SIG-M5 (cell line): ENCODE results near the gene CHST11.

ENCODE experiments used
- DNase-seq: peaks from one replicate; lab custom pipeline; 2025; lab: John Stamatoyannopoulos, UW

The CHST11 gene

GRCh38 chr12:104673696-104674482 lies 217.1 kb downstream of the CHST11 start:
- DNase-seq = no peak

- DNase-seq = no peak
These were observed 219.9 kb downstream of the CHST11 start for GRCh38 chr12:104676636-104677035.

DNA sequence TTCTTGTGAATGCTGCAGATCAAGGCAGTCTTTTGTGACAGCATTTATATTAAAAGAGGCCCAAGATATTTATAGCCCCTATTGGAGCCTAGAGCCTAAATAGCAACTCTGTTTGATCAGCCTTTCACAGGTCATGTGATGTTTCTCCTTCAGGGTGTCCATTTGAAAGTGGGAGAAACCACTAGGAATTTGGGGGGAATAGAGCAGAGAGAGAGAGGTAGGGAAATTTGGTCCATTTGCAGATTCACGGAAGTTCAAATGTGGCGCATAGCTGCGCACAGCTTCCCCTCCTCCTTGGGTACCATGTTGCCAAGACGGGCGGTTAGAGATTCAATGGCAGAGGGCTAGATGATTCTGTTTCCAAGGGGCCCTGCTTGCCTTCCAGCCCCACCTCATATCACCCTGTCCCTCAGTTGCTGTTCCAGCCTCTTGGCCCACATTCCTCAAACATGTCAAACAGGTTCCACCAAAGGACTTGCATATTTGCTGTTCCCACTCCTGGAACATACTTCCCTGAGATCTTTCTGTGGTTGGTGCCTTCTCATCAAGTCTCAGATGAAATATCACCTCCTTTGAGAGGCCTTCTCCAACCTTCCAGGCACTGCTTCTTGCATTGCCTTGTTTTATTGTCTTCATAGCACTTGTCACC lies 220.8 kb downstream of the CHST11 start:
- DNase-seq = no peak

- no peak for DNase-seq
These were observed 223.3 kb downstream of the CHST11 start for GRCh38 chr12:104680070-104680469.

DNA sequence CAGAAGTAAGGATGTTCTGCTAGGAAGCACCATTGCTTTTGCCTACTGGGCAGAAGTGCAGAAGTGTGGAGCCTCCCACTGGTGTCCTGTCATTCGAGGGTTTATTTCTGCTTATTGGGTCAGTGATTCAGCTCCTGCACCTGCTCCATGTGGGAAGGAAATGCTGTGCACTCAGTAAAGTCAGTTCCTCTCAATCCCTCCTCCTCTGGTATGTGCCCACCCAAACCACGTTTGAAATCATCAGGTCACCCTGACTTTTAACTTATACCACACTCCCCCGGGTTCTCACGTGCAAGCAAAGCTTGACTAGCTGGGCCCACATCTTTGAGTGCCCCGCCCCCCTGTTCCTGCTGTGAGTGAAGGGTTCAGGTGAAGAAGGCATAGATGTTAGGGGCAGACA lies 223.7 kb downstream of the CHST11 start:
- DNase-seq = no peak

- DNase-seq = no peak
These were observed 224.4 kb downstream of the CHST11 start for GRCh38 chr12:104681012-104681690.

GRCh38 chr12:104682790-104683279 lies 226.1 kb downstream of the CHST11 start:
- no peak for DNase-seq

DNA sequence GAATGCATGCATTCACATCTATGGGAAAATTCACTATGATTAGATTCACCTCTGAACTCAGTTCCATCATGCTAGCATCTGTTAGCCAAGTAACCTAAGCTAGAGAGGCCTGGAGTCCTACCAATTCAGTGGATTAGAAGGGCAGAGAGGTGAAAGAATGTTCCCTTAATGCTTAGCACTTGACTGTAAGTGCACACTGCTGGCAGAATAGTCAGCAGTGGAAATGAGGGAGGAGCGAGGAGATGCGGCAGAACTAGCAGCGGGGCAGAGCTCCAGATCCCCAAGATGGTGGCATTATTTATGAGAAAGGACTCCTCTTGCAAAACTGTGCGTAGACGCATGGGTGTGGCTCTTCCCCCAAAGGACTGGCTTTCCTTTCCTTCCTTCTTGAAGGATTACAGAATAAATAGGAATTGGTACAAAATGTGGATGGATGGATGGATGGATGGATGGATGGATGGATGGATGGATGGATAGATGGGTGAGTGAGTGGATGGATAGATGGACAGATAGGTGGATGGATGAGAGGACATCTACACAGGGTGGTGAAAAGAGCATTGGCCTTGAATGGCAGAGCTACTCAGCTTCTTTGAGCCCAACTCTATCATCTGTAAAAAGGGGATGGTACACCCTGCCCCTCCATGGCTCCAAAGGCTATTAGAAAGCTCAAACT lies 227.2 kb downstream of the CHST11 start:
- DNase-seq = no peak

GRCh38 chr12:104684884-104685283 lies 228.1 kb downstream of the CHST11 start:
- DNase-seq = no peak

- DNase-seq = no peak
These were observed 228.6 kb downstream of the CHST11 start for GRCh38 chr12:104685366-104685765.

- DNase-seq = no peak
These were observed 229.4 kb downstream of the CHST11 start for GRCh38 chr12:104686196-104686595.

GRCh38 chr12:104687823-104688573 lies 231.2 kb downstream of the CHST11 start:
- no peak for DNase-seq

DNA sequence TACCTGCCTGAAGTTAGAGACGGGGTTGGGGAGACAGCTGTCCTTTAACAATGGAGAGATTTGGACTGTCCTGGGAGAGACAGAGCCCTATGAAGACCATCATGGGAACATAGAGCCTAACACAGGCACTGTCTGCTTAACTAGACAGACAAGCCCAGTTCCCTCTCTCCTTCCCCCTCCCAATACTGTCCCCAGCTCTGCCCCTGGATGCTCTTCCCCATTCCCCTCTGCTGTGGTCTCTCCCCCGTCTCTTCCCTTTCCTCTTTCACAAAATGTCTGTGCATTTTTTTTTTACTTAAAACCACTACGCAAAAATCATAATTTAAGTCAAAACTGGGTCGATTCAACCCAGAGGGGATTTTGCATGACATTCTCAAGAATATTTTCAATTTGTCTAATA lies 232.9 kb downstream of the CHST11 start:
- DNase-seq = no peak

GRCh38 chr12:104691721-104692556 lies 235.2 kb downstream of the CHST11 start:
- DNase-seq = no peak

- no peak for DNase-seq
These were observed 235.9 kb downstream of the CHST11 start for GRCh38 chr12:104692557-104693218.

- no peak for DNase-seq
These were observed 236.7 kb downstream of the CHST11 start for GRCh38 chr12:104693493-104693892.

DNA sequence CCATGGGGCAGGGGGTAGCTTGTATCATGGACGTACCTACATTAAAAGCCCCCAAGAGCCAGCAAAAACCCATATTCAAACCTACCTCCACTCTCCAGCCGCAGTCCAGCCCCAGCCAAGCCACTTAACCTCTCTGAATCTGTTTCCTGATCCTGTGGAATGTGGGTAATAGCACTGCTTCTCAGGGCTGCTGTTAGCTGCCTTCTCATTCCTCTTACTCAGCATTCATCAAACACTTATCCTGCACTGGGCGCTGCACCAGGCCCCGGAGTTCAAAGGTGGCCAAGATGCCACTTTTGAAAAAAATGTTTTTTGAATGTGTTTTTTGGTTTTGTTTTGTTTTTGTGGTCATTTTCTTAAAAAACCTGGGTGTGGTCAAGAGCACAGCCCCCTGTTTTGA lies 237.4 kb downstream of the CHST11 start:
- no peak for DNase-seq

- DNase-seq = no peak
These were observed 238.0 kb downstream of the CHST11 start for GRCh38 chr12:104694711-104695110.

DNA sequence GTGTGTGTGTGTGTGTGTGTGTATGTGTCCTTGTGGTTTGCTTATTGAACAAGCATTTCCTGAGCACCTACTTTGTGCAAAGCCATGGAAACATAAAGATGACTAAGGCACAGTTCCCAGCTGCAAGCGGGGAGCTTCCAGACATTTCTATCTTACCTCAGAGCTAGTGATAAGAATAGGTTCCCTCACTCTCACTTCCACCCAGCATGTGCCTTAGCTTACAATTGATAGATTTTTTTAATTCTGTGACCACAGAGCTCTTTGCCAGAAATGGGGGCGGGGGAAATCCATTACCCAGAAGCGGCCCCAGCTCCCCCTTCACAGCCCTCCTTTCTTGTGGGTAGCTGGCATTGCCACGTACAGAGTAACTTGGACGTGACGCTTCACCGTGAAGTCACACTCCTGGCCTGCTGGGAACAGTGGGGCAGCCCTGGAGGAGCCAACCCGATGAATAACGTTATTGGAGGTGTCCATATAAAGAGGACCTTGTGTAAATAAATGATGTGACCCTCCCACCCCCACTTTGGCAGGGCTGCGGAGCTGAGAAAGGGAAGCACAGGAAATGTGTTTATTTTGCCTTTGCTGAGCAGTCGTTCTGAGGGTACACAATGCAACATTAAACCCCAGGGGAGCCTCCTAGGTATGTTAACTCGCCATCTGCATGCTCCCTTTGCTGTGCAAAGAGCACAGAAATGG lies 238.9 kb downstream of the CHST11 start:
- no peak for DNase-seq

DNA sequence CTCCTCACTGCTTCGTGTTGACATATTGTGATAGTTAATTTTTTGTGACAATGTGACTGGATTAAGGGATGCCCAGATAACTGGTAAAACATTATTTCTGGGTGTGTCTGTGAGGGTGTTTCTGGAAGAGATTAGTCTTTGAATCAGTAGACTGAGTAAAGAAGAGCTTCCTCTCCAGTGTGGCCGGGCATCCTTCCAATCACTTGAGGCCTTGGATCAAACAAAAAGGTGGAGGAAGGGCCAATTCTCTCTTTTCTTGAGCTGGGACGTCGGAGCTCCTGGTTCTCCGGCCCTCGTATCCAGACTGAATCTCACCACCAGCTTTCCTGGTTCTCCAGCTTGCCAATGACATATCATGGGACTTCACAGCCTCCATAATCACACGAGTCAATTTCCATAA lies 240.4 kb downstream of the CHST11 start:
- no peak for DNase-seq
